Astrocyte of the cerebellum (primary cell): ENCODE results near the gene PPP4R3B.
"Not testable (repeated sequence)": the region's sequence is repeated elsewhere in the genome, so short reads cannot be mapped to it uniquely, and the experiment has no call there.

Experiments used
- DNase-seq: peaks from one replicate; pipeline ENCODE4 v3.0.0-alpha.2; 2011; ENCODE audit warnings: low read depth
- H3K4me3 ChIP-seq: 2 replicates; pipeline ENCODE4 v1.5.1; 2011; ENCODE audit warnings: mild to moderate bottlenecking, low read depth, low read length, moderate library complexity
- in situ Hi-C: cut with HindIII; loops from 2 replicates; pipeline ENCODE4 v1.10.0; 2017; ENCODE audit warnings: low sequenced_read_pairs
- TF ChIP-seq, protein P1 (sequence below): IDR thresholded peaks from 2 replicates; pipeline ENCODE4 v1.5.1; 2012; ENCODE audit warnings: low read length, low read depth, moderate library complexity, mild to moderate bottlenecking; ENCODE audit errors: missing control alignments

Gene PPP4R3B

DNA sequence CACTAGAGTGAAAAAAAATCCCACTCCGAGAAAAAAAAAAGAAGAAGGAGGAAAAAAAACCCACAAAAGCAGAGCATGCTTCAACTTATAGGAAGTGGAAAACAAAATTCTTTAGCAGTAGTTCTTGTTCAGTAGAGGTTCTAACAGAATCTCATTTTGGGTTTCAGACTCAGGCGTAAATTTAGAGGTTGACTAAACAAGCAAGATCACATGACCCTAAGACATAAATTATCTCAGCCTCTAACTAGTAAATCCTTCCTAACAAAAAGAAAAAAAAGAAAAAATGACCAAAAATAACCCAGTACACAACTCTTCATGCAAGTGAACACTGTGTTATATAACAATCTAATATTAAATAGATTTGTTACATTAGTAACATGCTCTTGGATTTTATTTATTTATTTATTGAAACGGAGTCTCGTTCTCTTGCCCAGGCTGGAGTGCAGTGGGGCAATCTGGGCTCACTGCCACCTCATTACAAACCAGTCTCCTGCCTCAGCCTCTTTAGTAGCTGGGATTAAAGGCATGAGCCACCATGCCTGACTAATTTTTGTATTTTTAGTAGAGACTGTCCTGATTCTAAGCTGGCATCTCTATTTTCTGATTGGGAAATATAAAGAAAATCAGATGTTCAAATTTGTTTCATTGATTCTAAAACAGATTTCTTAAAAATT is 35.4 kb downstream of the PPP4R3B start:
- H3K4me3 ChIP-seq: no peak overlapping the region
- TF ChIP-seq, protein P1, sequence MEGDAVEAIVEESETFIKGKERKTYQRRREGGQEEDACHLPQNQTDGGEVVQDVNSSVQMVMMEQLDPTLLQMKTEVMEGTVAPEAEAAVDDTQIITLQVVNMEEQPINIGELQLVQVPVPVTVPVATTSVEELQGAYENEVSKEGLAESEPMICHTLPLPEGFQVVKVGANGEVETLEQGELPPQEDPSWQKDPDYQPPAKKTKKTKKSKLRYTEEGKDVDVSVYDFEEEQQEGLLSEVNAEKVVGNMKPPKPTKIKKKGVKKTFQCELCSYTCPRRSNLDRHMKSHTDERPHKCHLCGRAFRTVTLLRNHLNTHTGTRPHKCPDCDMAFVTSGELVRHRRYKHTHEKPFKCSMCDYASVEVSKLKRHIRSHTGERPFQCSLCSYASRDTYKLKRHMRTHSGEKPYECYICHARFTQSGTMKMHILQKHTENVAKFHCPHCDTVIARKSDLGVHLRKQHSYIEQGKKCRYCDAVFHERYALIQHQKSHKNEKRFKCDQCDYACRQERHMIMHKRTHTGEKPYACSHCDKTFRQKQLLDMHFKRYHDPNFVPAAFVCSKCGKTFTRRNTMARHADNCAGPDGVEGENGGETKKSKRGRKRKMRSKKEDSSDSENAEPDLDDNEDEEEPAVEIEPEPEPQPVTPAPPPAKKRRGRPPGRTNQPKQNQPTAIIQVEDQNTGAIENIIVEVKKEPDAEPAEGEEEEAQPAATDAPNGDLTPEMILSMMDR: no peak
- DNase-seq: no peak
- in situ Hi-C loops: no loop called here

DNA sequence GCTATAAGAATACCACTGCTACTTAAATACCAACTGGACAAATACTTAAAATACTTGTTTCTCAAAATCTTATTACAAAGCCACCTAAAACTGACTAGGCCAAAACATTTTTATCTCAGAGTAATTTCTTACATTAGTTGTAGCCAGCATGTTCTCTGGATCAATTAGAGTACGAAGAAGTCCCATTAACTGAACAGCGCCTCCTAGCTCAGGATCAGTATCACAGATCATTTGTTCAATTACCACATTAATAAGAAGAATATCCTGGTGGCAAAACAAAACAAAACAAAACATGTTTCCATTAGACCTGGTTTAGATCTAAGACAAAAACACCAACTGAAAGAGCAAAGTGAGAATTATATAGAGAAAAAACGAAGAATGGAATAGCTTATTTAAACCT is 36.0 kb downstream of the PPP4R3B start:
- in situ Hi-C loops: no loop called here
- no peak for DNase-seq
- TF ChIP-seq, protein P1: peak; percentile 10

DNA sequence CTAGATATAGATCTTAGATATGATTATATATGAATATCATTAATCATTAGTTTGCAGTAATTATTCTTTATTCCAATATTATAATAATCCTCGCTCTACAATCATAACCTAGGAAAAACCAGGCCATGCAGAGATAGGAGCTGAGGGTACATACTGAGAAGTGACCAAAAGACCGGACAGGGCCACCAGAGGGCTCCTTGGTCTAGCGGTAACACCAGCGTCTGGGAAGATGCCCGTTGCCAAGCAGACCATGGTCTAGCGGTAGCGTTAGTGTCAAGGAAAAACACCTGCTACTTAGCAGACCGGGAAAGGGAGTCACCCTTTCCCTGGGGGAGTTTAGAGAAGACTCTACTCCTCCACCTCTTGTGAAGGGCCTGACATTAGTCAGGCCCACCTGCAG is 48.4 kb downstream of the PPP4R3B start:
- not testable (repeated sequence) for DNase-seq

More for the DNA sequence above, 36.0 kb downstream of the PPP4R3B start:
- H3K4me3 ChIP-seq: no peak overlapping the region

DNA sequence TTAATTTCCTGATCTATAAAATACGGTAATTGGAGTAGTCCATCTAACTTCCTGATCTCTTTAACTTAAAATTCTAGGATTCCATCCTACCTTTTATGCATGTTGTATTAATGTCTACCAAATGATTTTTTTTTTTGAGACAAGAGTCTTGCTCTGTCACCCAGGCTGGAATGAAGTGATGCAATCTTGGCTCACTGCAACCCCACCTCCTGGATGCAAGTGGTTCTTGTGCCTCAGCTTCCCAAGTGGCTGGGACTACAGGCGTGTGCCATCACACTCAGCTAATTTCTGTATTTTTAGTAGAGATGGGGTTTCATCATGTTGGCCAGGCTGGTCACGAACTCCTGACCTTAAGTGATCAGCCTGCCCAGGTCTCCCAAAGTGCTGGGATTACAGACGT is 50.1 kb downstream of the PPP4R3B start:
- in situ Hi-C loops: loop anchor here (5.0 kb wide), 1 partner anchor 35 kb away; no protein-coding TSS in a partner anchor
- no peak overlapping the region for H3K4me3 ChIP-seq
- no peak for DNase-seq
- TF ChIP-seq, protein P1: no peak

More for the DNA sequence above, 48.4 kb downstream of the PPP4R3B start:
- in situ Hi-C loops: loop anchor here (5.0 kb wide), 1 partner anchor 33 kb away; no protein-coding TSS in a partner anchor
- H3K4me3 ChIP-seq: not testable (repeated sequence)

DNA sequence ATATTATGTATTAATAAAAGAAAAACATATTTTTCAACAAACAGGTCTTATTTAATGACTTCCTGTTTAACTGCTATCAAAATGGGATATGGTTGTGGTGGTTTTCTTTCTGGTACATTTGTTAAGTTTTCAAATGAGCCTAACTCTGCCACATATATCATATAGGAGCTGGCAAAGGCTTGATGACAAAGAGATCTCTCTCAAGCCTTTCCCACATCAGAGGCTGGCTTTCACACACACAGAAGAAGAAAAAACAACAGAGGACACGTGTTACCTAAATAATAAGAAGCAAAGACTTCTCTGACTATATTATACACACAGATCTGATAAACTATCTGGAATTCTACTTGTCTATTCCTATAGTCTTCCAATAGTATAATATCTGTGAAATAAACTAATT is 51.8 kb downstream of the PPP4R3B start:
- in situ Hi-C loops: loop anchor here (5.0 kb wide), 1 partner anchor 37 kb away; no protein-coding TSS in a partner anchor
- DNase-seq: no peak

DNA sequence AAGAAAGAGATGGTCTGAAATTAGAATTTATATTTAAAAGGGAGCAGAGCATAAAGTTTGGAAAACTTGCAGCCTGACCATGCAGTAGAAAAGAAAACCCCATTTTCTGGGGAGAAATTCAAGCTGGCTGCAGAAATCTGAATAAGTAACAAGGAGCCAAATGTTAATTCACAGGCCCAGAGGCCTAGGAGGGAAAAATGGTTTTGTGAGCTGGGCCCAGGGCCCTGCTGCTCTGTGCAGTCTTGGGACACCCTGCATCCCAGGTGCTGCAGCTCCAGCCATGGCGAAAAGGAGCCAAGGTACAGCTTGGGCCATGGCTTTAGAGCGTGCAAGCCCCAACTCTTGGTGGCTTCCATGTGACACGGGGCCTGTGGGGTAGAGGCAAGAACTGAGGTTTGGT is 56.6 kb downstream of the PPP4R3B start:
- in situ Hi-C loops: no loop called here
- DNase-seq: no peak
- TF ChIP-seq, protein P1: no peak
- H3K4me3 ChIP-seq: no peak overlapping the region

More for the DNA sequence above, 51.8 kb downstream of the PPP4R3B start:
- TF ChIP-seq, protein P1: no peak
- H3K4me3 ChIP-seq: no peak overlapping the region

DNA sequence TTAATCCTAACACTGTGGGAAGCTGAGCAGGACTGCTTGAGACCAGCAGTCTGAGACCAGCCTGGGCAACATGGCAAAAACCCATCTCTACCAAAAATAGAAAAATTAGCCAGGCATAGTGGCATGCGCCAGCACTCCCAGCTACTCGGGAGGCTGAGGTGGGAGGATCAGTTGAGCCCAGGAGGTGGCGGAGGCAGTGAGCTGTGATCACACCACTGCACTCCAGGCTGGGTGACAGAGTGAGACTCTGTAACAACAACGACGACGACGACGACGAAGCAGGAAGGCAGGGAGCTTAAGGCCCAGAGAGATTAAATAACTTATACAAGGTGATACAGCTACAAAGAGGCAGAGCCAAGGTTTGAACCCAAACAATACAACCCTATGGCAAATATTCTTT is 60.6 kb downstream of the PPP4R3B start:
- no peak overlapping the region for H3K4me3 ChIP-seq
- DNase-seq: no peak
- TF ChIP-seq, protein P1: no peak
- in situ Hi-C loops: no loop called here
